ENCODE data around the gene METRN. TPM values are rescaled to one million over a fixed set of nuclear protein-coding genes. Genes with fewer than 3 reads are reported as not detected.
A peak's percentile ranks its signal among the peaks of the same experiment; 100 is the strongest.

Gene METRN
- polyA plus RNA-seq, 3 donors = 0.97 to 5.4 (median 1.7) TPM

DNA sequence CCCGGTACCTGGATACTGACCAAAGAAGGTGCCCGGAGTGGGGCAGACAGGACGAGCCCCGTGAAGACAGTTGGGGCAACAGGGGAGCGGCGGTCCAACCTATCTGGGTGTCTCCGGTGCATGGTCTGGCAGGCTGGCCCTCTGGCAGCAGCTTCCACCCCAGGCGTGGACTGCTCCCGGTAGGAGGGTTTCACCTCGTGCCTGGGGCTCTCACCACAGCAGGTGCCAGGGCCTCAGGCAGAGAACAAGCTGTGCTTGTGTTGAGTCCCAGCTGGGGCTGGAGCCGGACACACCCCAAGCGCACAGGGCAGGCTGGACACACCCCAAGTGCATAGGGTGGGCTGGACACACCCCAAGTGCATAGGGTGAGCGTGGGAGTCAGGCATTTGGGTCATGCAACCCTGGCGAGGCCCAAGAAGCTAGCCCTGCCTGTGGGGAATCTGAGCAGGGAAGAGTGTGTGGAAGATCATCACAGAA, 7.8 kb upstream of the METRN start:
- Histone ChIP-seq H3K9ac (ENCODE audit: insufficient read depth, low read length, poor library complexity, severe bottlenecking) (no peak overlapping the region), H2AFZ (ENCODE audit: insufficient read depth, low read depth, low read length, poor library complexity, severe bottlenecking) (no peak overlapping the region), H3K4me2 (replicated peaks; ENCODE audit: extremely low read depth, low read length, poor library complexity, severe bottlenecking) (no peak overlapping the region), H3K4me3 (replicated peaks in 1 of 3; ENCODE audit: low read depth in 2 of 3, low read length in 3 of 3) (no peak overlapping the region), H3K27me3 (ENCODE audit: control insufficient read depth in 2 of 2, insufficient read depth in 2 of 2, low read length in 2 of 2) (peaks cover 3 to 73% of the 10 kb centered on the region in 2 donors), H3K79me2 (ENCODE audit: insufficient read depth, low read length) (no peaks in the 10 kb centered on the region), H3K9me3 (replicated peaks in 1 of 2; ENCODE audit: control insufficient read depth in 1 of 2, insufficient read depth in 1 of 2, low read length in 2 of 2) (peaks cover 0 to 4% of the 10 kb centered on the region in 2 donors), H3K27ac (ENCODE audit: low read depth in 1 of 2, low read length in 2 of 2) (no peak overlapping the region), H3K36me3 (replicated peaks in 1 of 2; ENCODE audit: control insufficient read depth in 1 of 2, insufficient read depth in 2 of 2, low read length in 2 of 2) (no peaks in the 10 kb centered on the region), H4K20me1 (ENCODE audit: insufficient read depth, low read length) (no peaks in the 10 kb centered on the region), H3K4me1 (ENCODE audit: control insufficient read depth in 1 of 2, insufficient read depth in 2 of 2, low read length in 2 of 2) (no peaks in the 10 kb centered on the region)
- WGBS (ENCODE audit: insufficient coverage) = 52% methylated on average over 13 of the region's 14 CpGs
- DNase-seq = no peak
- Mint-ChIP-seq H3K9me3 (peaks cover 0 to 5% (median 0%) of the 10 kb centered on the region in 7 donors), H3K4me1 (no peaks in the 10 kb centered on the region), H3K36me3 (no peaks in the 10 kb centered on the region), H3K27ac (peak overlapping the region in 3 of 7 donors; percentile 18 to 45 (median 31)), H3K4me3 (peak overlapping the region in 1 of 2 donors; percentile 60), H3K27me3 (ENCODE audit: low read depth in 3 of 3) (peaks cover 58 to 76% (median 72%) of the 10 kb centered on the region in 3 donors)
- intact Hi-C loops (cut with micrococcal nuclease) = no loop called here
- TF ChIP-seq CTCF (IDR thresholded peaks at IDR 0.05) = no peak

GRCh38 chr16:708019-708418, 6.9 kb upstream of the METRN start:
- Histone ChIP-seq H3K9ac (ENCODE audit: insufficient read depth, low read length, poor library complexity, severe bottlenecking) (no peak overlapping the region), H2AFZ (ENCODE audit: insufficient read depth, low read depth, low read length, poor library complexity, severe bottlenecking) (no peak overlapping the region), H3K27me3 (ENCODE audit: control insufficient read depth in 2 of 2, insufficient read depth in 2 of 2, low read length in 2 of 2) (peaks cover 3 to 72% of the 10 kb centered on the region in 2 donors), H3K4me1 (ENCODE audit: control insufficient read depth in 1 of 2, insufficient read depth in 2 of 2, low read length in 2 of 2) (no peaks in the 10 kb centered on the region), H3K4me3 (replicated peaks in 1 of 3; ENCODE audit: low read depth in 2 of 3, low read length in 3 of 3) (no peak overlapping the region), H3K4me2 (replicated peaks; ENCODE audit: extremely low read depth, low read length, poor library complexity, severe bottlenecking) (no peak overlapping the region), H3K36me3 (replicated peaks in 1 of 2; ENCODE audit: control insufficient read depth in 1 of 2, insufficient read depth in 2 of 2, low read length in 2 of 2) (no peaks in the 10 kb centered on the region), H3K79me2 (ENCODE audit: insufficient read depth, low read length) (no peaks in the 10 kb centered on the region), H3K9me3 (replicated peaks in 1 of 2; ENCODE audit: control insufficient read depth in 1 of 2, insufficient read depth in 1 of 2, low read length in 2 of 2) (peaks cover 0 to 4% of the 10 kb centered on the region in 2 donors), H3K27ac (ENCODE audit: low read depth in 1 of 2, low read length in 2 of 2) (no peak overlapping the region), H4K20me1 (ENCODE audit: insufficient read depth, low read length) (no peaks in the 10 kb centered on the region)
- no peak for TF ChIP-seq CTCF (IDR thresholded peaks at IDR 0.05)
- Mint-ChIP-seq H3K27me3 (ENCODE audit: low read depth in 3 of 3) (peaks cover 48 to 74% (median 69%) of the 10 kb centered on the region in 3 donors), H3K4me1 (no peaks in the 10 kb centered on the region), H3K4me3 (peak overlapping the region in 1 of 2 donors; percentile 65), H3K27ac (no peak overlapping the region), H3K36me3 (no peaks in the 10 kb centered on the region), H3K9me3 (peaks cover 0 to 5% (median 0%) of the 10 kb centered on the region in 7 donors)
- 64% methylated on average over 3 of the region's 3 CpGs for WGBS (ENCODE audit: insufficient coverage)
- no peak for DNase-seq
- intact Hi-C loops (cut with micrococcal nuclease) = no loop called here
